IPS-18c (cell line): ENCODE measurements around the gene SLC6A3.

Experiments used
- H3K4me3 ChIP-seq: 2 replicates; pipeline ENCODE4 v1.7.0; 2013; ENCODE audit warnings: low read depth, mild to moderate bottlenecking, low read length, moderate library complexity; ENCODE audit not compliant: insufficient read depth
- H3K9me3 ChIP-seq: one replicate; pipeline ENCODE4 v1.6.1; 2013; ENCODE audit warnings: mild to moderate bottlenecking, low read length, moderate library complexity; ENCODE audit not compliant: control insufficient read depth, insufficient read depth

Gene SLC6A3

GRCh38 chr5:1448511-1449011 is 3.3 kb upstream of the SLC6A3 start:
- Histone ChIP-seq H3K9me3 (no peaks in the 10 kb centered on the region), H3K4me3 (no peak overlapping the region)

- H3K9me3 ChIP-seq: no peaks in the 10 kb centered on the region
- H3K4me3 ChIP-seq: no peak overlapping the region
Measured at GRCh38 chr5:1447671-1448361, 2.6 kb upstream of the SLC6A3 start.

DNA sequence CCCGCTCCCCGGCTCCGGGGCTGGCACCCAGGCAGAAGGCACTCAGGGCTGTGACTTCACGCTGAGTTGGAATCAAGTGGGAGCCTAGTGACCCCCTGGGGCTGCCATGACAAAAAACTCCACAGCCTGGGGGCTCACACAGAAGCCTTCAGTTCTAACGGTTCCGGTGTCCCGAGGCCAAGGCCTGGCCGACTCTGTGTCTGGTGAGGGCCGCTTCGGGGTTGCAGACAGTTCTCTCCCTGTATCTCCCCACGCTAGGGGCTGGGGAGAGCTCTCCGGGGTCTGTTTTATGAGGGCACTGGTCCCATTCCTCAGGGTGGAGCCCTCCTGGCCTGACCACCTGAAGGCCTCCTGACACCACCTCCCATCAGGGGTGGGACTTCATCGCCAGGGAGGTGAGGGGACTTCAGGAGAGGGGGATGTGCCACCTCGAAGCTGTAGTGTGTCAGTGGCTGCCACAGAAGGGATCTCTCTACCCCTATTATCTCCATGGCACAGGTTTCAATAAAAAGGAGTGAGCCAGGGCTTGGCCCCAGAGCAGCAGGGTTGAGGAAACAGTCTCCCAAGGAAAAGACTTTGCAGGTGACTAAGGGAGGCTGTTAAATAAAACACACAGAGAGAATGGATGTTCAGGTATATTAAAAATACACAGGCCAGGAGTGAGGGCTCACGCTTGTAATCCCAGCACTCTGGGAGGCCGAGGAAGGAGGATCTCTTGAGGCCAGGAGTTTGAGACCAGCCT is 1.5 kb upstream of the SLC6A3 start:
- Histone ChIP-seq H3K9me3 (no peaks in the 10 kb centered on the region), H3K4me3 (no peak overlapping the region; the same call in 1 of the 2 replicates)

DNA sequence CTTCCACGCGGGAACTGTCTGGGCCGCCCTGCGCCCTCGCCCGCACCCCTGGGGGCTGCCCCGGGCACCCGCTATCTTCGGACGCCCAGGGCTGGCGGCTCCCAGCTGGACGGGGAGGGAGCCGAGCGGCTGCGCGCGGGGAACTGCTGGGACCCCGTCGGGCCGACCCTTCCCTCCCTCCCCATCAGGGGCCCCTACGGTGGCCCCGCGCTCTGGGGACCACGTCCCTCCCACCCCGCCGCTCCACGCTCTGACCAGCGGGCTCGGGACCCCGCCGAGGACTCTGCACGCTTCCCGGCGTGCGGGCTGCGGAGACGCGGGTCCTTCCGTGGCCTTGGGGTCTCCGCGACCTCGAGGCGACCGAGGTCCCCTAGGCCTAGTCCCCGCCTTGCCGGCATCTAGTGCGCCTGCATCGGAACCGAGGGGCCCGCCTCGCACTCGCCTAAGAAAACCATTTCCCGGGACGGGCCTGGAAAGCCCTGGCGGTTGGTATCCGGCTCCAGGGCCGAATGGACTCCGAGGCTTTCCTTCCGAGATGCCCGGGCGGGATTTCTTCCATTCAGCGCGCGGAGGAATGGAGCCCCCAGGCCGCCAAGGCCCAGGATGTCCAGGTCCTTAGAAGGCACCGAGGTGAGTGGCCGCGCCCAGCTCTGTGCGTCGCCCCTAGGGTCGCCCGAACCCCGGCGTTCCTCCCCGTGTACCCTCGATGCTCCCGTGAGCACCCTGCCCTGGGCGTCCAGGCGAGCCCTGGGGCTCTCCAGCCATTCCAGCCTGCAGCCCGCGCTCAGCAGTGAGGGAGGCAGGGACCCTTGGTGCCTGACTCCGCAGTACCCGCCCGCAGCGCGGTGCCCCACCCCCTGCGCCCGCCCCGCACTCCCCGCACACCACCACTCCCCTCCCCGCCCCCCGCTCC is 705 bp upstream of the SLC6A3 start:
- Histone ChIP-seq H3K9me3 (peaks cover 2% of the 10 kb centered on the region), H3K4me3 (peak overlapping the region; percentile 55)

- peaks cover 2% of the 10 kb centered on the region for H3K9me3 ChIP-seq
- H3K4me3 ChIP-seq: peak overlapping the region; percentile 55
Measured at GRCh38 chr5:1444361-1445189, 665 bp downstream of the SLC6A3 start.

GRCh38 chr5:1443991-1444360 is 1.3 kb downstream of the SLC6A3 start:
- Histone ChIP-seq H3K4me3 (peak overlapping the region; percentile 55; the same call in 1 of the 2 replicates), H3K9me3 (peaks cover 2% of the 10 kb centered on the region)

GRCh38 chr5:1443171-1443570 is 2.1 kb downstream of the SLC6A3 start:
- H3K9me3 ChIP-seq: peaks cover 4% of the 10 kb centered on the region
- no peak overlapping the region for H3K4me3 ChIP-seq

GRCh38 chr5:1442222-1443145 is 2.8 kb downstream of the SLC6A3 start:
- H3K9me3 ChIP-seq: peaks cover 4% of the 10 kb centered on the region
- H3K4me3 ChIP-seq: no peak overlapping the region

GRCh38 chr5:1441166-1441865 is 3.9 kb downstream of the SLC6A3 start:
- Histone ChIP-seq H3K4me3 (no peak overlapping the region), H3K9me3 (peaks cover 4% of the 10 kb centered on the region)

- H3K4me3 ChIP-seq: no peak overlapping the region
- peaks cover 4% of the 10 kb centered on the region for H3K9me3 ChIP-seq
Measured at GRCh38 chr5:1440098-1440493, 5.1 kb downstream of the SLC6A3 start.

GRCh38 chr5:1439388-1440097 is 5.7 kb downstream of the SLC6A3 start:
- H3K4me3 ChIP-seq: no peak overlapping the region
- H3K9me3 ChIP-seq: peaks cover 4% of the 10 kb centered on the region

GRCh38 chr5:1438871-1439270 is 6.4 kb downstream of the SLC6A3 start:
- H3K9me3 ChIP-seq: peaks cover 4% of the 10 kb centered on the region
- H3K4me3 ChIP-seq: no peak overlapping the region

DNA sequence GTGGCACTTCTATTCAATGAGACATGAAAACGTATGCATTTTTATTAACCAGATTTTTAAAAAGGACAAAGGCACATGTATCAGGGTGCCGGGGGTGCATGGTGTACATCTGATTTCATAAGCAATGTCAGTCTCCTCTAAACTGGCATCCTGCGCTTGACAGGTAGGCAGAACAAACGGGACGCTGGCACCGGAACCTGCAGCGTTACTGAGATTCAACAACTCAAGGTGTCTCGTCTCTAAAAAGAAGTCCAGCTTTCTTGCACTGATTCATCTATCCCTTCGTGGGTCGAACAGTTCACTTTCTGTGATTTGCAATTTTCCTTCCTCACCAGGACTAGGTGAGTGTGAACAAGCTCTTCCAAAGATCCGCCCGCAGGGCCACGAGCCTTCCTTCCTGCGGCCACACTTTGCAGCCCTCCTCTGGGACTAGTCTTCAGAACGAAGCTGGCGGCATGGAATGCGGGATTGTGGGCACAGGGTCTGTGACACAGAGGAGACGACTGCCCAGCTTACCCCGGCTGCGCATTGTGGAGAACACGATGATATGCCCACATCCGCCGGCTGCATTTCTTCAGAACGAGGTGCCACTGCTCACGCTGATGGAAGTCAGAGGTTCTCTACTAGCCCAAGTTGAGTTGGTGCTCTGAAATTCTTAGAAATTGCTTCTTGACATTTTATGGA is 7.2 kb downstream of the SLC6A3 start:
- H3K9me3 ChIP-seq: peaks cover 4% of the 10 kb centered on the region

GRCh38 chr5:1437226-1437829 is 7.9 kb downstream of the SLC6A3 start:
- H3K4me3 ChIP-seq: no peak overlapping the region
- H3K9me3 ChIP-seq: peaks cover 8% of the 10 kb centered on the region

More for the DNA sequence above, 7.2 kb downstream of the SLC6A3 start:
- H3K4me3 ChIP-seq: no peak overlapping the region
